Endothelial cell (in vitro differentiated cells): ENCODE measurements around the gene BUB3. TPM values are rescaled to one million over a fixed set of nuclear protein-coding genes. Genes with fewer than 3 reads are reported as not detected.

Experiments used
- DNase-seq: peaks from one replicate; pipeline ENCODE4 v3.0.0; 2021; ENCODE audit warnings: low spot score
- H3K27ac Mint-ChIP-seq: one replicate; pipeline ENCODE4 v1.8.0; 2021; ENCODE audit warnings: mixed read lengths, inconsistent platforms; ENCODE audit not compliant: unreplicated experiment
- H3K27me3 Mint-ChIP-seq: one replicate; pipeline ENCODE4 v1.8.0; 2021; ENCODE audit warnings: mild to moderate bottlenecking, moderate library complexity, mixed read lengths, inconsistent platforms; ENCODE audit not compliant: unreplicated experiment
- H3K36me3 Mint-ChIP-seq: one replicate; pipeline ENCODE4 v1.8.0; 2021; ENCODE audit warnings: mild to moderate bottlenecking, low read depth, mixed read lengths, inconsistent platforms; ENCODE audit not compliant: unreplicated experiment
- H3K4me1 Mint-ChIP-seq: one replicate; pipeline ENCODE4 v1.8.0; 2021; ENCODE audit warnings: mild to moderate bottlenecking, mixed read lengths, inconsistent platforms; ENCODE audit not compliant: unreplicated experiment
- H3K4me3 Mint-ChIP-seq: one replicate; pipeline ENCODE4 v1.8.0; 2021; ENCODE audit warnings: mild to moderate bottlenecking, mixed read lengths, inconsistent platforms; ENCODE audit not compliant: unreplicated experiment
- H3K9me3 Mint-ChIP-seq: one replicate; pipeline ENCODE4 v1.8.0; 2021; ENCODE audit warnings: mixed read lengths, inconsistent platforms; ENCODE audit not compliant: unreplicated experiment
- total RNA-seq: library from RNA; stranded (reverse); fragmentation: NEBNext Ultra II Directional; extraction: Animal tissue kit (Norgen Biotek cat#: 25700); gene quantifications from one replicate; pipeline ENCODE4 v1.2.1, GENCODE V29; 2021; ENCODE audit not compliant: unreplicated experiment
- TF ChIP-seq, protein P1 (sequence below): fragments of 200-600 bp; sonication (generic); IDR thresholded peaks from one replicate; pipeline ENCODE4 v1.5.0; 2021; ENCODE audit warnings: antibody characterized with exemption; ENCODE audit not compliant: unreplicated experiment

The BUB3 gene
- total RNA-seq, 1 donor from 2014 or later, result 107 TPM

DNA sequence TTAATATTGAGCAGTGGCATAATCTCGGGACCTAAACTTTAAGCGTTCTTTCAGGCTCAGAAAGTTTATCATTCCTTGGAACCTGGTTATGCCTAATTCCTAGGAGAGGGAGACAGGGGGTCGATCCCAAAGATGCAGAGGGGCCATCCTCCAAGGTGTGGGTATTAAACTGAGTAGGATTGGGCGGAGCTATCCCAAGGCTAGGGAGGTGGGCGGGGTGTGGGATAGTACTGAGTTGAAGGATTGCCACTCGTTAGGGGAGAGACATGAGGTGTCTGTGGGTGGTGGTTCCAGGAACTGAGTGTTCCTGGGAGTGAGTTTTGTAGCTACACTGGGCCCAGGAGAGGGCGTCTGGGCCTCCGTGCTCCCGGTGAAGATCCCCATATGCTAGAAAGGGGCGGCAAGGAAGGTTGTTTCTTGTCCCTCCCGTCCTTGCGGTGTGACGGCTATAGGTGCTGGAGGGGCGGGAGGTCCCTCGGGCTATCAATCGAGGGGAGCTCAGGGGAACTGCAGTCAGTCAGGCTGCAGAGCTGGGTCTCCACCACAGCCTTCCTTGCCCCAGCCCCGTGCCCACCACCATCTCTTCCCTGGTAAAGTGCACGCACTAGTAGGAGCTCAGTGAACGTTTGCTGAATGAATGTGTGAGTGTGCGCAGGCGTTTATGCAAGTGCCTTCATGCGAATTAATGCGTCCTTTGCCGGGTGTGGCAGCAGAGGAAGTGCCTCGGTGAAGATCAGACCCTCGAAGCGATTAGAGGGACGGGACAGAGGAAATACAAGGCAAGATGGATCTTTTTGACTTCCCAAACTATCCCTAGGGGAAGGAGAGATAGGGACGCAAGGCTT, 9.3 kb upstream of the BUB3 start:
- H3K4me3 Mint-ChIP-seq, result no peak overlapping the region
- no peaks in the 10 kb centered on the region for H3K36me3 Mint-ChIP-seq

DNA sequence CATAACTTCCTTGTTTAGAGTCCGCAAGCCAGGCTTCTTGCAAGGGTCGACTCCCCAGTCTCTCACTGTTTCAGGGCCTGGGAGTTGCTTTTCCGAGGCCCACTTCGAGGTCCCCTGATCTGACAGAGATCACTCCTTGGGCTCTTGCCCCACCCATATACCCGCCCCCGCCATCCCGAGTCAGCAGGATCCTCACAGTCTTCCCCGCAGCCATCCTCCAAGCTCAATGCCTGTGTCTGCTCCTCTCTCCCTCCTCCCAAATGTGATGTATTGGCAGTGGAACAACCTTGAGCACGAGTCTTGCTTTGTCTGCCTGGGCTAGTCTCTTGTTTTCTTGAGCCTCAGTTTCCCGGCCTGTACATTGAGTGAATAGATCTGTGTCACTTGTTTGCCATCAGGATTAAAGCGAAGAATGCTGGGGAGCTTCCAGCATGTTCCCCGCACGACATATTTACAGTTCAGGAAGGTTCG, 8.6 kb upstream of the BUB3 start:
- H3K4me3 Mint-ChIP-seq, result no peak overlapping the region
- H3K27me3 Mint-ChIP-seq, result peaks cover 47% of the 10 kb centered on the region
- no peak for DNase-seq
- no peaks in the 10 kb centered on the region for H3K9me3 Mint-ChIP-seq
- H3K36me3 Mint-ChIP-seq, result no peaks in the 10 kb centered on the region
- peaks cover 33% of the 10 kb centered on the region for H3K4me1 Mint-ChIP-seq
- H3K27ac Mint-ChIP-seq, result no peak overlapping the region
- TF ChIP-seq, protein P1, sequence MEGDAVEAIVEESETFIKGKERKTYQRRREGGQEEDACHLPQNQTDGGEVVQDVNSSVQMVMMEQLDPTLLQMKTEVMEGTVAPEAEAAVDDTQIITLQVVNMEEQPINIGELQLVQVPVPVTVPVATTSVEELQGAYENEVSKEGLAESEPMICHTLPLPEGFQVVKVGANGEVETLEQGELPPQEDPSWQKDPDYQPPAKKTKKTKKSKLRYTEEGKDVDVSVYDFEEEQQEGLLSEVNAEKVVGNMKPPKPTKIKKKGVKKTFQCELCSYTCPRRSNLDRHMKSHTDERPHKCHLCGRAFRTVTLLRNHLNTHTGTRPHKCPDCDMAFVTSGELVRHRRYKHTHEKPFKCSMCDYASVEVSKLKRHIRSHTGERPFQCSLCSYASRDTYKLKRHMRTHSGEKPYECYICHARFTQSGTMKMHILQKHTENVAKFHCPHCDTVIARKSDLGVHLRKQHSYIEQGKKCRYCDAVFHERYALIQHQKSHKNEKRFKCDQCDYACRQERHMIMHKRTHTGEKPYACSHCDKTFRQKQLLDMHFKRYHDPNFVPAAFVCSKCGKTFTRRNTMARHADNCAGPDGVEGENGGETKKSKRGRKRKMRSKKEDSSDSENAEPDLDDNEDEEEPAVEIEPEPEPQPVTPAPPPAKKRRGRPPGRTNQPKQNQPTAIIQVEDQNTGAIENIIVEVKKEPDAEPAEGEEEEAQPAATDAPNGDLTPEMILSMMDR, result no peak

More for the DNA sequence above, 9.3 kb upstream of the BUB3 start:
- no peak for DNase-seq
- TF ChIP-seq, protein P1, result no peak
- H3K9me3 Mint-ChIP-seq, result no peaks in the 10 kb centered on the region
- H3K27ac Mint-ChIP-seq, result no peak overlapping the region
- peaks cover 47% of the 10 kb centered on the region for H3K27me3 Mint-ChIP-seq
- peaks cover 30% of the 10 kb centered on the region for H3K4me1 Mint-ChIP-seq

- H3K4me3 Mint-ChIP-seq, result no peak overlapping the region
- no peaks in the 10 kb centered on the region for H3K36me3 Mint-ChIP-seq
- TF ChIP-seq, protein P1, result no peak
- peaks cover 33% of the 10 kb centered on the region for H3K4me1 Mint-ChIP-seq
- peaks cover 43% of the 10 kb centered on the region for H3K27me3 Mint-ChIP-seq
- H3K9me3 Mint-ChIP-seq, result no peaks in the 10 kb centered on the region
- H3K27ac Mint-ChIP-seq, result no peak overlapping the region
- no peak for DNase-seq
Observed at GRCh38 chr10:123146013-123146893, 7.9 kb upstream of the BUB3 start.

DNA sequence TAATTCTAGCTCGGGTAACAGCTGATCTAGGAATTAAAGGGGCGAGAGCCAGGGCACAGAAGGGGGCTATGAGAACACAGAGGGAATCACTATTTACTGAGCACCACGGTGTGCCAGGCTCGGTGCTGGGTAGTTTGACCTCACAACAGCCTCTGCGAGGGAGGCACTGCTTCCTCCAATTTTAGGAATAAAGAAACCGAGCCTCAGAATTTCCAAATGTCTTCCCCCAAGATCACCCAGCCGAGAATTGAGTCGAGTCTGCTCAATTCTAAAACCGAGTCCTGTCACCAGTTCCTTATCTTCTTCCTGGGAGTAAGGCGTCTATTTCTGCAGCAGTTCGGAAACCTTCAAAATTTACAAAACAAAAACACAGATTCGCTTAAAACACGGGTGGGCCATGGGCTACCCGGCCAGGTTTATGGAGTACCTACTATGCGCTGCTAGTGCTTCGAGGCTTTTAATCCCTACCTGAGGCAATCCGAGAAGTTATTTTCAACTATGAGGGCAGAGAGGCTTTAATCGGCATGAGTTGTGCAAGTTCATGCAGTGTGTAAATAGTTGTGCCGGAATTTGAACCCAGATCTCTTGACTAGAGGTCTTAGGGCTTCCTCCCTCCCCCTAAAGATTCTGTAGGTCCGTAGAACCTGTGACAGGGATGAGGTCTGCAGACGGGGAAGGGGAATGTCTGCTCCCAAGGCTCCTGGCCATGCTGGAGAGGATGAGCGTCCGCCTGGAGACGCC, 7.1 kb upstream of the BUB3 start:
- H3K27ac Mint-ChIP-seq, result no peak overlapping the region
- TF ChIP-seq, protein P1, result no peak
- H3K9me3 Mint-ChIP-seq, result no peaks in the 10 kb centered on the region
- H3K36me3 Mint-ChIP-seq, result no peaks in the 10 kb centered on the region
- no peak for DNase-seq
- peak overlapping the region; percentile 71 for H3K4me3 Mint-ChIP-seq
- peaks cover 35% of the 10 kb centered on the region for H3K27me3 Mint-ChIP-seq
- H3K4me1 Mint-ChIP-seq, result peaks cover 38% of the 10 kb centered on the region
